ENCODE measurements around the gene GRIK4.

Gene GRIK4

DNA sequence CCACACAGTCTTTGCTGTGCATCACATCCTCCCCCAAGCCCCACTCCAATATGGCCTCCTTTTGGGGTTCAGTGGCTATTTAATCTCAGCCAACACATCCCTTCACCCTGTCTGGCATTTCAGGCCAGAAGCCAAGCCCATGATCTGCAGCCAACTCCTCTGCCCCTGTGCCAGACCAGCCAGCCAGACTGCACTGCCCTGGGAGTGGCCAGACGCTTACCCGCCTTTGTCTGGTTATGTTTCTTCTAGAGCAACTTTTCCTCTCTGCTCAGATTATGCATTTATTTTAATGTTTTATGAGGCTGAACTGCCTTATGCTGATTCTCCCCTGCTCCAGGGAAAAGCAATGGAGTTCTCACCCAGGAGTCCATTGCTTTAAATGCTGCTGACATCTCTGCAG lies 305.6 kb downstream of the GRIK4 start:
- peak in 1 of 2 donors; percentile 25 for DNase-seq

DNA sequence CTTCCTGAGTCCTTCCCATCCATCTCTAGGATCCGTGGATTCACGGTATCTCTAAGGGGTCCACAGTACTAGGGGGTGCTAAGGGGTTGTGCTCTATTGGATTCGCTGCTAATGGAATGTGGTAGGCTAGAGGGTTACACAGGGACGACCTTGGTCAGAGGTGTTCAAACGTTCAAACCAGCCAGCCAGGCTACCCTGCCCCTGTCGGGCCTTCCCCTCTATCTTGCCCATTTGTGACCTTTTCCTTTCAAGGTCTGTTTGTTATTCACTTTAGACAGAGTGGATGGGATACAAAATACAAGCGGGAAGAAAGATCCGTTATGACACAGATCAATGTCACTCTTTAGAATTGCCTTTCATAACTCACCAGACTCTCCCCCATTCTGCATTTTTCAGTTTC lies 306.5 kb downstream of the GRIK4 start:
- no peak for DNase-seq

DNA sequence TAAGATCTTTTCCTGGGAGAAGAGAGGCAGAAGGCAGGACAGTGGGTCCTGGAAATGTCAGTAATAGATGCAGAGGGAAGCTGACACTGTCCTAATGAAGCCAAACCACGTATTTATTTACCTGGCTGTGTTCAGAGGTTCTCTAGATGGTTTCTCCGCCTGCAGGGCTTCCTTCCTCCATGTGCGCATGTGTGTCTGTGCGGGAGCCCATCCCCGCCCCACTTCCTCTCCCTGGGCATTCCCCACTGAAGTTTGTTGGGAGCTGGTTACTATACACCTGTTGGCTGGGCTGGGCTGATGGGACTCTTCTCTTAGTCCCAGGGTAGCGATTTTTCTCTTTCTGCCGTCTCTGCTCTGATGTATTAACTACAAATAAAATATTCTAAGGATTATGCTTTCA lies 307.5 kb downstream of the GRIK4 start:
- DNase-seq, result no peak

DNA sequence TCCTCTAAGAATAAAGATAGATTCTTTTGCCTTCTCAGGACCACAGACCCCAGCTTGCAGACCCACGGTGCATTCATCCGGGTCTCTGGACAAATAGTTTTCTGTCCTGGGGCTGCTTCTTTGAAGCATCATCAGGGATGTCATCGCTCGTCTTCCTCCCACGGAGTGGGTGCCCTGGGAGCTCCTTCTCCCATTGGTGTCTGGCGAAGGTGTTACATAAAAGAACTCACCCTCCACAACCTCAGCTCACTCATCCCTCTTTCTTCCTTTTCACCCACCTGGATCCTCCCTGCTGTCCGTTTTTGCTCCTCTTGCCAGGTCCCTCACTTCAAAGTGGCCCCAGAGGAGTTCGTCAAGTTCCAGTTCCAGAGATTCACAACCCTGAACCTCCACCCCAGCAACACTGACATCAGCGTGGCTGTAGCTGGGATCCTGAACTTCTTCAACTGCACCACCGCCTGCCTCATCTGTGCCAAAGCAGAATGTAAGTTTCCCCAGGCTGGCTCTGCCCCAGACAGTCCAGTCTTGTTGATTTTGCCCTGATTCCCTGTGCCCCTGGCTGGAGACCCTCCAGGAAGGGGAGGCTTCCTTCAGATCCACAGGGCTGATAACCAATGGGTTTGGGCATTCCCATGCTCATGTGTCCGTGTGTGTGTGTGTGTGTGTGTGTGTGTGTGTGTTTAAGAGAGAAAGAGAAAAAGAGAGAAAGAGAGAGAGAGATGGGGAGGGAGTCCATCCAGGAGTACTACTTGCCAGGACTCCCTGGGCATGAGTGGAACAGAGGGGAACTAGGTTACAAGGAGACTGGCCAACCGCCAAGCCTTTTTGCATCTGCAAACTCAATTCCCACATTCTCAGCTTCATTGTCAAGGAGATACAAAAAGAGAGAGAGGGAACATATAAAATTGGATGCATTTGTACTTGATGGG lies 308.2 kb downstream of the GRIK4 start:
- DNase-seq, result peak in 1 of 2 donors; percentile 16

DNA sequence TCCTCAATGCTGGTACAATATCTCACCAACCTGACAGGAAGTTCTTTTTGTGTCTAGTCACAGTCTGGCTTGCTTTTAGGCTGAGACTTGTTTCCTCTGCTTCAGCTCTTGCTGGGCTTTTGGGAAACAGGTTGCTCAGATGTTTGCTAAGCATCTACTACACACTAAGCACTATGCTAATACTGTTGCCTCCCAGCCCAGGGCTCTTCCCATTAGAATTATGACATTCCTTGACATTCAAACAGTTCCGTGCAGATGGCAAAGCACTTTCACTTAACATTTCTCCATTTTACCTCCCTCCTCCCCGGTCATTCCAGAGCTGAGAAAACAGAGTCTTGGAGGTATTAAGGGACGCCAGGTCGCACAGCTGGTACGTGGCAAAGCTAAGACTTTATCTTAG lies 311.6 kb downstream of the GRIK4 start:
- no peak for DNase-seq

DNA sequence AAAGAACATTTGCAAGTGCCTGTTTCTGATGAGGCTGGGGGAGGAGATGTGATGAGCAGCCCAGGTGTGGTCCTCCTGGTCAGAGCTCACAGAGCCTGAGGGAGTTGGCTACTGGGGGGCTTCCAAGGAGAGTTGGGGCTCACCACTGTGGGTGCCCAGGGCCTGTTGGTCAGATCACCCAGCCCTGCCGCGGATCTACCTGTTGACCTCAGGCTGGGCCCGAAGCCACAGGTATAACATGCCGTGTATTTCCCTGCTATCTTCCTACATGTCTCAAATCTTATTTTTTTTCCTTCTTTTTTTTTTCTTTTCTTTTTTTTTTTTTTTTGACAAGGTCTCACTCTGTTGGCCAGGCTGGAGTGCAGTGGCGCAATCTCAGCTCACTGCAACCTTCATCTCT lies 312.7 kb downstream of the GRIK4 start:
- DNase-seq, result no peak

DNA sequence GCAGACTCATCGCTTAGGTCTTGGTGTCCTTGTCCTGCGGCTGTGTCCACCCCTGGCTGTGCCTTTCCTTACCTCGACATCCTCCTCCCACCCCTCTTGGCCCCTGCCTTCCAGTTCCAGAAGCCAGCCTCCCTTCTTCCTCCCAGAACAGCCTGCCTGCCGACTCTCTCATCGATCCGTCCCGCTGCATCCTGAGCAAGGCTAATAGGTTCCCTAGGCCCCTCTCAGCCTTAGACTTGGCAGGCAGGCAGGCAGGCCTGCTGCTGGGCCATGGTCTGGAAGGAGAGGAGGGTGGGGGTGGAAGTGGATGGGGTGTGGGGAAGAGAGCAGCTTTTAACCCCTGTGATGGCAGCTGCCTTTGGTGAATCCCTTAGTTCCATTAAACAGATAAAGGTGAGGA lies 315.6 kb downstream of the GRIK4 start:
- peak in 1 of 2 donors; percentile 7 for DNase-seq

DNA sequence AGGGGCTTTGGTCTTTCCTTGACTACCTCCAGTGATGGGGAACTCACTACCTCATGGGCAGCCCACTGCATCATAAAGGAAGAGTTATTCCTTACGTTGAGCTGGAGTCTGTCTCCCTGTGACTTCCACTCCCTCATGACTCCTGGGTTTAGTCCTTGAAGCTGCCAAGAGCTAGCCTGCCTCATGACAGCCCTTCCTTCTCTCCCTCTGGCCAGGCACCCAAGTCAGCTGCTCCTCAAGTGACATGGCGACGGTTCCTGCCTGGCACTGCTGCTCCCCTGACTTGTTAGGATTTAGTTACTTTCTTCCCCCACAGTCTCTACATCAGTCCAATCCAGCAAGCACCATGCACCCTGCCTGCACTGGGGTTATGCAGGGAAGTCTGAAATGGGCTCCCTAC lies 316.3 kb downstream of the GRIK4 start:
- no peak for DNase-seq

DNA sequence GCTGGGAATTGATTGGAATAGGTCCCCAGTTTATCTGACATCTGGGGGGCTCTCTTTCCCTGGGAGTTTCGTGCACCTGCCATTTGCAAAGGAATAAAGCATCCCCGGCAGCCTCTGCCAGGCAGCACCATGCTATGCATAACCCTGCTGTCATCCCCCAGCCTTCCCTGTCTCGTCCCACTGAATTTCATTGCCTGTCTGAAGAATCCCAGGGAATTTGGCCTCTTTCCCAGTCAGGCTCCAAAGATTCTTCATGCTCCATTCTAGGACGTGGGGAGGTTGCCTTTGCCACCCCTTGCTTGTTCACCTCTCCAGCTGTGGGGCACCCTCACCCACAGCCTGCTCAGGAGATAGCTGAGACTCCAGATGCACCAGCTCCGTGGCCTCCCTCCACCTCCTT lies 317.3 kb downstream of the GRIK4 start:
- DNase-seq, result no peak

DNA sequence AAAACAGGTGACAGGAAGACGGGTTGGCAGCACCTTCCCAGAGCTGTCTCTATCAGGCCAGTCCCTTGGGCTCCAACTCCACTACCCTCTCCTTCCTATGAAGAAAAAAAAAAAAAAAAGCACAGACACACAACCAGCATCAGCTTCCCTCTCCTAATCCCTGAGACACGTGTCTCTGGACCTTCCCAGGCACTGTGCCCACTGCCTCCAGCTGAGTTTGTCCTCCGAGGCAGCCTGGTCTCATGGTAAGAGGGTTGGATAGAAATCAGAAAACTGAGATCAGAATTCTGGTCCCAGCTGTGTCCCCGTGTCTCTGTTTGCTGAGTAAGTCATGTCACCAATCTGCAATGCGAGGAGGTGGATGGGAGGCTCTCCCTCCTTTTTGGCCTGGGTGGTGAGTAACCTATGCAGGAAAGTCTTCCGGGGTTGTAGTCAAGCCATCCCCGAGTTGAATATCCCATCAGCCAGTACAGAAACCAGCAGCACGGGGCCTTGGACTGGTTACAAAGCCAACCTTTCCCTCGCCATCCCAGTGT lies 318.6 kb downstream of the GRIK4 start:
- DNase-seq, result peak in 1 of 2 donors; percentile 27

DNA sequence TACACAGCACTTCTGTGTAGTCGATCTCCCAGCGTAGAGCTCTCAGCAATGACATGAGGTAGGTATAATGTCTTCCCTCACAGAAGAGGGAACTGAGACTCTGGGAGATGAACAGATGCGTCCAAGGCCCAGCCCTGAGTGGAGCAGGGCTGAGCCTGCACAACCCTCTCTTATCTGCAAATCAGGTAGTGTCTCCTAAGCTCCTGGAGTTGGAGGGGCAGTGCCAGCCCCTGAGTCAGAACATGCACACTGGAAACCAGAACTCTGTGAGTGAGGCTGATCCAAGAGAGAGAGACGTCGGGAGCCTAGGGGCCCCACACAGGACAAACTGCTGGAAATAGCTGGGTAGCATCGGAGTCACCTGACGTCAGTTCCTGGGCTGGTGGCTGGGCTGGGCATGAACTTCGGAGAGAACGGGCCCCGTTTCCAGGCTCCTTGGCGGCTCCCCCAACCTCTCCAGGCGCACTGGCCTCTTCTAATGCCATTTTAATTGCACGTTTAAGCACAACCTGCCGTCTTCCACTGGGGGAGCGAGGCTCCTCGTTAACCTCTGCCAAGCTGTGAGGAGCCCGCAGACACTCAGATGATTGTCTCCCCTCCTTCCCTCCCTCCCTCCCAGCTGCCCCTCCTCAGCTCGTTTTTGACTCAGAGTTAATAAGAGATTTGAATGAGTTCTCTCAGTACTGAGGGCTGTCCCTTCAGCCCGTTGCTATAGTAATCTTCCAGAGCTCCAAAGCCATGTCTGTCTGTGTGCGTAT lies 321.1 kb downstream of the GRIK4 start:
- peak; percentile 51 to 58 for DNase-seq

DNA sequence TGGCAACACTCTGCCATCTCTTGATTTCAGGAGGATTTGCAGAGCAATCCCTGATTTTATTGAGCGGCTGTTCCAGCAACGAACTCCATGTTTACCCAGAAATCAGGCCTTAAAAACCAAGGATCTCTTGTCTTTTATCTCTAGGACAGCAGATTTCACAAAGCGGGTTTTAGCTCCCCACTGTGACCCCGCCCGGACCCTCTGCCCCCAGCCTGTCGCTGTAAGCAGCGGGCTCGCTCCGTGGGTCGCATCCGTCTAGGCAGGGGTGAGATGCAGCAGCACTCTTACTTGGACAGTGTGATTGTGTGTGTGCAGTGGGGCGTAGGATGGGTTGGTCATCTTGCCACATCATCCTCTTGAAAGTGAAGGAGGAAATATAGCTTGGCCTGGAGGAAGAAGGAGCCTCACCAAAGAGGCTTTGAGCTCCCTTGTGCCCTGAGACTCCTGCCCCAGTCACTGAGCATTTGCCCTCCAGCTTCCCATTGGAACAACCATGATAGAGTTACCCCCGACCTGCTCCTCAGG lies 323.2 kb downstream of the GRIK4 start:
- no peak for DNase-seq

DNA sequence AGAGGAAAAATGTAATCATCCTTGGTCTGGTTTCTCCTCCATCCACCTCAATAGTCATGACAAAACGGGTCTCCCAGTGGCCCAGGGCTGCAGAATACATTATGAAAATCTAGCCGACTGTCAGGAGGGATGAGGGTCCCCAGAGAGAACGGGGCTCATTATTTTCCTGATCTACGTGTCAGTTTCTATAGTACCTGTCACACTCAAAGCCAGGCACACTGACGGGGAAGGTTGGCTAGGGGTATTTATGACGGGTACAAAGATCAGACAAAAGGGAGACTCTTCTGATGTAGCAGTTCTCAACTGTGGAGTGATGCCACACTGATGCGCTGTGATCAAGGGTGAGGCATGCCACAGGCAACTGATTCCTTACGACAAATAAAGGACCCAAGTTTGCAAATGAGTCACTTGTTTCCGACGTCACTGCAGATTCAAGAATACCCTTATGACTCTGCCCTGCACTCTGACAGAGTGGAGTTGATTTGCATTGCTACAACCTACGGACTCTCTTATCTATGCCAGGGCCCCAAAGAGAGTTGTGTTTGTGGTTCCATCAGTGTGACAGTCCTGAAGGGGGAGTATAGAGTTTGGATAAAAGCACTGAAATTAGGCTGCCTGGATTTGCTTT lies 324.2 kb downstream of the GRIK4 start:
- DNase-seq, result no peak

DNA sequence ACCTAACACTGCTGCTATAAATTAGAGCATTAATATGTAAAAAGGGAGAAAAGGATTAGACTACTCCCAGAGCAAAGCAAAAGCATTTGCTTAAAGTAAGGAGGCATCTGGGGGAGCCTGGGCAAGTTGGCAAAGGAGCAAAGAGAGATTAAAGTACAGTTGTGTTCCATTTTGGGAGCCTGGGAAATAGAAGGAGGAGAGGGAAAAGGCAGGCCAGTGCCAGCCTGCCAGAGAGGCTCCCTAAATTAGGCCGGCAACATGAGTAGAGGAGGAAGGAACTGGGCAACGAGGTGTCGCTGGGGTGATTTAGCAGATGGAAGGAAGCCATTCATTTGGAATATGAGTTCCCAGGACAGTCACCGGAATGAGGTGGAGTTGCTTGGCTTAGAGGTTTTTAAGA lies 326.1 kb downstream of the GRIK4 start:
- no peak for DNase-seq

DNA sequence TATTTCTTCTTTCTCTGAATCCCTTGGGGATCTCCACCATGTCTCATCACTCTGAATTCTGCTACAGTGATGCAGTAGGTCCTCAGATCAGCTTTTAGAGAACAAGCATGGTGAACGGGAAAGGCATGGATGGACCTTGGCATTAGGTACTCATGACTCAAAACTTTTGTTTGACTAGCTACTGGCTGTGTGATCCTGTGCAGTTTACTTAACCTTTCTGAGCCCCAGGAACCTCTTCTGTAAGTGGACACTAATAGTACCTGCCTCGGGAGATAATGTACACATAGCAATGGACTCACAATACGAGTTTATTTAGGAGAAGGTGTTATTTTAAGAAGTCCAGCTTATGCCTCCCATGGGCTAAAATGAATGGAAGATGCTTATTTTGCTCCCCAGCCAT lies 327.7 kb downstream of the GRIK4 start:
- no peak for DNase-seq

DNA sequence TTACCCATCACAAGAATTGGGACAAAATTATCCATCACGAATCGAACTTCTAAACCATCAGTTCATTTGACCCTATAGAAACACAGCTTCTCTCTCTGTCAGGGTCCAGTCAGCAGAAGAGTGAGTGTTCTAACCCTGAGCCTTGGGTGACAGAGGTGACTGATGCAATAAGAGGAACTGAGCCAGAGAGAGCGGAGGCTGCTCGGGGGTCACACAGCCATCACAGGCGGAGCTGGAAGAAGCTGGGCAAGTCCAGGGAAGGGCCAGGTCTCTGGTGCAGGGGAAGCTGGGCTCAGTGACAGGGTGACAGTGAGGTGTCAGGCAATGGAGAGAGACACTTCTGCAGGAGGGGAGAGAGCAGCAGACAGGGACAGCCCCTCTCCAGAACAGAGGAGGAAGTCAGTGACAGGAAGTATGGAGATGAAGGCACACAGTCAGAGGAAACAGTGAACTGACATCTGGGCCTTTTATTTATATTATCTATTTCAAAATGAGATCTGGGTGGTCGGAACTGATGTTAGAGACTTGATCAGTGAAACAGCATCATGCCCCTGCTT lies 328.4 kb downstream of the GRIK4 start:
- DNase-seq, result no peak

DNA sequence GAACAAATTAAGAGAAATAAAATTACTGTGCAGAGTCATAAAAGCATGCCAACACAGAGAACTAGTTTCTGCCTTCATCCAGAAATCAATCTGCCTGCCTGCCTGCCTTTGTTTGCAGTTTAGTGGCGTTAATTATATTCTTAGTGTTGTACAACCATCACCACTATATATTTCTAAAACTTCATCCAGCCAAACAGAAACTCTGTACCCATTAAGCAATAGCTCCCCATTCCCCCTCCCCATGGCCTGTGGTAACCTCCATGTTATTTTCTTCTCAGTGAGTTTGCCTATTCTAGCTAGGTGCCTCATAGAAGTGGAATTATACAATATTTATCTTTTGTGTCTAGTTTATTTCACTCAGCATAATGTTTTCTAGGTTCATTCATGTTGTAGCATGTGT lies 329.1 kb downstream of the GRIK4 start:
- DNase-seq, result no peak

DNA sequence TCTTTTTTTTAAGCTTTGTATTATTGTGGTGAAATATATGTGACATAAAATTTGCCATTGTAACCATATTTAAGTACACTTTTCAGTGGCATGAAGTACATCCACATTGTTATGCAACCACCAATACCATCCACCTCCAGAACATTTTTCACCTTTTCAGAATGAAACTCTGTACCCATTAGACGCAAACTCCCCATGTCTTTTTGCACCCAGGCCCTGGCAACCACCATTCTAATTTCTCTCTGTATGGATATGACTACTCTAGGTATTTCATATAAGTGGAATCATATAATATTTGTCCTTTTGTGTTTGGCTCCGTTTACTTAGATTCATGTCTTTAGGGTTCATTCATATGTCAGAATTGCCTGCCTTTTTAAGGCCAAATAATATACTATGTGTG lies 329.5 kb downstream of the GRIK4 start:
- DNase-seq, result no peak

DNA sequence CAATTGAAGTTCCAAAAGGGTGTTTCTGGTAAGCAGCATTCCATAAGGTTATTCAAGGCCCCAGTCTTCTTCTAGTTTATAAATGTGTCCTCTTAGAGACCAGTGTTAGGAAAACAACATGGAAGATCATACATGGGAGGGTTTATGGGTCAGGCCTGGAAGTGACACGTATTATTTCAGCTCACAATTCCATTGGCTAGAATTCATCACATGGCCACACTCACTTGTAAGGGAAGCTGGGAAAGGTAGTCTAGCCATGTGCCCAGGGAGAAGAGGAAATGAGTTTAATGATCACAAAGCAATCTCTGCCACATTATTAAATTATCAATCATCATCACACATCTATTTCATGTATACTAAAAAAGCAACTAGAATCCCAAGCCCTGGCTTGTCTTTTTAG lies 330.6 kb downstream of the GRIK4 start:
- DNase-seq, result no peak

DNA sequence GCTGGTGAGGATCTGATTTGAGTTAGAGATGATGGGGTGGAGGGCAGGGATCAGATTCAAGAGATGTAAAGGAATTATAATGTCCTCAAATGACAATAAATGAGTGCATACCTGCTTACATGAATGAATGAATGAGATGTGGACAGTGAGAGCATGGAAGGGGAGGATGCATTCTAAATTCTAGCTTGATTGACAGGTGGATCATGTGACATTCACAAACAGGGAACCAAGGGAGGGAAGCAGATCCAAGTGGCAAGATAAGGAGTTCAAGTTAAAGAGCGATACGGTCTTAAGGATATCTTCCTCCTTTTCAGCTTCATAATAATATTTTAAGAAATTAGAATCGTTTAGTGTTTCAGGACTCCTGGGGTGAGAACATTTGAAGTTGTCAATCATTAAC lies 341.9 kb downstream of the GRIK4 start:
- no peak for DNase-seq

DNA sequence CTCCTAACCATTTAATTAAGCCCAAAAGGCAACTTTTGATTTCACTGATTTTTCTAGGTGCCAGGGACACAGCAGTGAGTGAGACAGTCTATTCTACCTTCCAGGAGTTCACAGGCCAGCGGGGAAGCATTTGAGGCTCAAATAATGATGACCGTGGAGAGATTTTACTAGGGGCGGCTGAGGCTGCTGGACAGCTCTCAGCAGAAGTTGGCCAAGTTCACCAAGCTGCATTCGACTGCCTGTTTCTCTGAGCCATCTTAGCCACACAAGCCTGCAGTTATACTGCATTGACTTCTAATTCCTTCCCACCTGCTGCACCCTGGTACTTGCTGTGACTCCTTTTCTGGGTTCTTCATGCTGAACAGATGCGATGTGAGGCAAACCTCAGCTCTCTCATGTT lies 343.4 kb downstream of the GRIK4 start:
- DNase-seq, result no peak

DNA sequence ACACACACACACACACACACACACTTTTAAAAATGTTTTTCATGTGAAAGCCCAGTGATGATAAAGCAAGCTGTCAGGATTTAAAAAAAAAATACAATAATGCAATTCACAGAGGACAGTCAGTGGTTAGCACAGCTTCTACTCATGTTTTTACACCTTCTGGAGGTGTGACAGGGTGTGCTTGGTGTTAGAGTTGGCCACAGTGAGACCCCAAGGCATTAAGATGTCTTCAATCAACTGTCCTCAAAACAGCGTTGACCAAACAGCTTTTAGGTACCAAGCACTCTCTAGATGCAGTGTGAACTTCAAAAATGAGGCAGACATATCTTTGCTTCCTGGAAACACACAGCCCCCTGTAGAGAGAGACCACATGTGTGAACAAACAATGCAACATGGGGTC lies 346.0 kb downstream of the GRIK4 start:
- DNase-seq, result no peak

DNA sequence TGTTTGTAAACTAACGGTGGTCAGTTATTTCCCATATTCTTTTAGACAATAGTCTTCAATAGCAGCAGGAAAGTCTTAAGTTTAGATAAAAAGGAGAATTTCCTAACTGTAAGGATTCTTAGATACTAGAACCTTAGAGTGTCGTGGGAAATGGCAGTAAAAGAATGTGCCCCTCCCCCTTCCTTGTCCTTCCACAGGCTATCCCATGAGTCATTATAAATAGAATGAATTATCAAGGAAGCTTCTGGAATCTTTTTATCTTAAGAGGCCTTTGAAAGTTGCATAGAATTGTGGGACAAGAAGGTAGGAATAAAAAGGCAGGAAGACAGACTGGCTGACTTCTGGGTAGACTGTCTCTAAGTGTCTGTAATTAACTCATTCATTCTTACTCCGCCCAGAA lies 347.2 kb downstream of the GRIK4 start:
- DNase-seq, result no peak

All from hippocampal formation (tissue), 2 donors.